Measurements from ENCODE around the gene VWA8.
A peak's percentile ranks its signal among the peaks of the same experiment; 100 is the strongest.
"Not testable (repeated sequence)": the region's sequence is repeated elsewhere in the genome, so short reads cannot be mapped to it uniquely, and the experiment has no call there.

The VWA8 gene

DNA sequence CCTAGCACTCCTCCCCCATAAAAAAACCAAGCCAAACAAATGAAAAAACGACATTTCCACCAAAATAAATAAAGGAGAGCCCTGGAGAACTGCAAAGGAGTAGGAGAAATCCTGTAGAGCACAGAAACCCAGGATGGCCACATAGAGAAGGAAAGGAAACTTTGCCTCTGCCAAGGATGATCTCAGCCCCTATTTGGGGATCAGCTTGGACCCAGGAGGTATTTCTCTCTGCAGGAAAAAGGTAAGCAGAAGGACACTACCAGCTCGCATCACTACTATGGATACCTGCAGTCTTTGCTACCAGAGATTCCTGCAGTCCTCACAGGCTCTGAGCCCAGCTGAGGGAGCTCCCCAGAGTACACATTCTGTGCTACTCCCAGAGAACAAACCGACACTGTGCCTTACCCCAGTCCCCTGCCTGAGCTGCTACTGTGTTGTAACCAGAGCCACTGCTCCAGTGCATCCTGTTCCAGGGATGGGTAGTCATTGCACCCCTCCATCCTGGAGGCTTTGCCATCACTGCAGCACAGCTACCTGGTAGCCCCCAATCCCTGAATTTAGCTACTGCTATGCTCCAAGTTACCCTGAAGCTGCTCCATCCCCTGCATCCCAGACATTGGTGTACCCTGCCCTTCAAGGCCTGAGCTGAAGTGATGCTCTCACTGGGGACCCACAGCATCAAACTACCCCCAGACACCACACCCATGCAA is 41.7 kb downstream of the VWA8 start:
- DNase-seq, result no peak

DNA sequence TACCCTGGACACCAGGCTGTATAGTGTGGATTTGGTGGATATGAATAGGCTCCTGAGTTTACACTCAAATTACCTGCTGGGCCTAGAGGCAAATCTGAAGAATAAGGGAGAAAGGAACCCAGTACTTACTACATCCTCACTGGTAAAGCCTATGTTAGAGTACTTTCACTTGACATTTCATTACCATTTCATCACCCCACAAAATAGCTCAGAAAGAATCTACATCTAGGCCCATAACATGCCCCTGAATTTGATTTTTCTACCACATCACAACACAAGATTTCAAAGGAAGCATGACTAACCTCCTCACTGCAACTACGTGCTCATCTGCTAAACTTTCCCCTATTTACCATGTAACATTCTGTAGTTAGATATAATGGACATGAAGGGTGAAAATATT is 43.3 kb downstream of the VWA8 start:
- no peak for DNase-seq

DNA sequence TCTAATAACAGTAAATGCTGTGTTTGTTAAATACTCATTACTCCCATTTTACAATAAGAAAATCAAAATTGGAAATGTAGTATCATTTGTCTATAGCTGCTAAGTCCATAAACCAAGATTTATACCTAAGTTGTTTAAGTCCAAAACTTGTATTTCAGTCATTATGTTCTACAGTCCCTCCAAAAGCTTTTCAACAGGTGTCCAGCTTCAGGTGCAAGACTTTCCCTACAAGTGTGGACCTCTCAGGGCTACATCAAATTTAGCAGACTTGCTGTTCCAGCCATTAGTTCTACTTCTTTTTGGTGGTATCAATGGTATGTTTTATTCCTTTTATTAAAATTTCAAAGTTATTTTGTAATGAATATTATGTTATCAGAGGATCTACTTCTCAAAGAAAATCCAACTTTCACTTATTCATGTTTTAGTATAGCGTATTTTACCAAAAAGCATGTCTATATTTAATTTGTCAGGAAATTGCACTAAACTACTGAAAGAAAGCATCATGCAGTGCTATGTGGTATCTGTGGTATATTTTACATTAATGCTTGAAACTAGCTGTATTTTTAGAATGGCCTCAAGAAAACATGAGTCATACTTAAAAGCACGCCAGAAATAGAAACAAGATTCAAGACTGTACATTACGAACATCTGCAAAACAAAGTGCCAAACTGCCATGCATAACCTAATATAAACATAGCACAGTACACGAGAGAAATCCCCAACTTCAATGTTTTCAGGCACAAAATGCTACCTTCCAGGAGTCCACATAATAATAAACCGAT is 44.5 kb downstream of the VWA8 start:
- DNase-seq, result no peak

DNA sequence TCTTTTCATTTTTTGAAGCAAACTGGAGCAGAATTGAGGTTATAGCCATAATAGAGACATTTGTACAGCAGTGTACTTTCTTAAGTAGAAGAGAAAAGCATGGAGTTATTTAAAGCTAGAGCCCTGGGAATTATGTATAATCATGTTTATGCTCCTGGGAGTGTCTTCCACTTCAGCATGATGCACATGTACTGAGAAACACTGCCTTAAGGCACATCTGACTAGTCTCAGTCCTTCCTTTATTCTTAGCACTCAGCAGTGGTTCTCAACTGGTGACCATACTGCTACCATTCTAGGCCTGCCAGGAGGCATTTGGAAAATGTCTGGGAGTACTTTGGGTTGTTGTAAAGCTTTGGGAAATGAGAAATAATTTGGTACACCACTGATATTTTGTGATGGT is 45.8 kb downstream of the VWA8 start:
- DNase-seq, result no peak

DNA sequence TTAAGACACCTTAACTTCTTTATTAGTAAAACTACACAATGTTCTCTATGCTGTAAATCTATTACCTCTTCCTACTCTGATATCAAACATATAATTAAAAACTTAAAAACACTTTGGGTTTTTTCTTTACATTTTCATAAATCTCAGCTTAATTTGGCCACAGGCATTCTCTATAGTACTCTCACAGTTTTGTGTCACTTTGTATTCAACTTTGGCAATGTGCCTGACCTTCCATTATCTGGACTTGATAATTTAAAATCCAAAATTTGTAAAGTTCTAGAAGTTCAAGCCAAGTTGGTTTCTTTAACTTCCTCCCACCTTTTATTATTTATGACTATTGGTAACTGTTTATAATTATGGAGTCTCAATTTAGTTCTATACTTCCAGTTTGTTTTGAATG is 46.4 kb downstream of the VWA8 start:
- no peak for DNase-seq

DNA sequence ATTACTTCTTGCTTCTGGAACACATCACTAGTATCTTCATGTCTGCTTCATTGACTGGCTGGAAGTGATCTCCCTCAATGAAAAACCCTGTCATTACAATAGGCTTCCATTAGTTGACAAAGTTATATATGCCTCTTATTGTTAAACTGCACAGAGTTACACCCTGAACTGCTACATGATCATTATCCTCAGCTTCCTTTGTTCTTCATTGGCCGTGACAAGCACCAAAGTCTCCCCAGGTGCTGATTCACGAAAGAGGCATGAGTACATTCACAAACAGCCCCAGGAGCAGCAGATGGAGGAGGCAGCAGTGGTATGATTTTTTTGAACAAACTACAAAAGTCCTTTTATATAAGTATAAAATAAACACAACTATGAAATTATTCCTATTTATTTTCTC is 51.4 kb downstream of the VWA8 start:
- DNase-seq, result no peak

DNA sequence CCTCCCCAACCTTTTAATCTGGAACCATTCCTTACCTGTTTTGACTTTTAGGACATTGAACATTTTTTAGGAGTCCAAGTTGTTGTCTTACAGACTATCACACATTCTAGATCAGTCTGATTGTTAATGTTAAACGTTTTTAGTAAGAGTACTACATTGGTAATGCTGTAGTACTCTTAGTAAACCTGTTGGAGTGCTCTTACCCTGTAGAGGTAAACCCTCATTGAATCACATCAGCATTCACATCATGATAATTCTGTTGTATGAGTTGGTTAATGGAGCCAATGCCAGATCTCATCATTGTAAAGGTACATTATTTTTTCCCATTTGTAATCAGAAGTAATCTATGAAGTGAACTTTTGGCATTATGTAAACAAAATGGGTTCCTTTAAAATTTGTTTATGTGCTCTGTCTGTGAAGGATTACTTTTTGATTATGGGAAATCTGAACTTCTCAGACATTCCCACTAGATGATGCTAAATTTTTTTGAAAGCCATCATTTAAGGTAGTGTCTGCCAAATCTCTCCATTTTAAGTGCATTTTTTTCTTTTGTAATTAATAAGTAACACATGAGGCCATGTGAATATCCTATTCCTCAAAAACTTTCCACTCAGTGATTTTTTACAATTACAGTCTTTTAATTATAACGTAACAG is 55.2 kb downstream of the VWA8 start:
- peak; percentile 18 for DNase-seq

DNA sequence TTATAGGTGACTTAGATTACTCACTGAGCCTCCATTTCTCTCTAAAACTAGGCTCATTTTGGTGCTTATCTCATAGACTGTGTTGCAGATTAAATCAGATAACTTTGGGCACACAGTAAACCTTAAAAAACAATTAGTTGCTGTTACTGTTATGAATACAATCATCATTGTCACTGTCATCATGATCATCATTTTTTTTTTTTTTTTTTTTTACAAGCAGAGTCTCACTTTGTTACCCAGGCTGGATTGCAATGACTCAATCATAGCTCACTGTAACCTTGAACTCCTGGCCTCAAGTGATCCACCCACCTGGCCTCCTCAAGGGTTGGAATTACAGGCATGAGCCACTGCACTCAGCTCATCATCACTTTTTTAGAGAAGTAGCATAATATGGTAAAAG is 60.0 kb downstream of the VWA8 start:
- no peak for DNase-seq

DNA sequence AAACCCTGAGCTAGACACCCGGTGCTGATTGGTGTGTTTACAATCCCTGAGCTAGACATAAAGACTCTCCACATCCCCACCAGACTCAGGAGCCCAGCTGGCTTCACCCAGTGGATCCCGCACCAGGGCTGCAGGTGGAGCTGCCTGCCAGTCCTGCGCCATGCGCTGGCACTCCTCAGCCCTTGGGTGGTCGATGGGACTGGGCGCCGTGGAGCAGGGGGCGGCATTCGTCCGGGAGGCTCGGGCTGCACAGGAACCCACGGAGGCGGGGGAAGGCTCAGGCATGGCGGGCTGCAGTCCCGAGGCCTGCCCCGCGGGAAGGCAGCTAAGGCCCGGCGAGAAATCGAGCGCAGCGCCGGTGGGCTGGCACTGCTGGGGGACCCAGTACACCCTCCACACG is 62.5 kb downstream of the VWA8 start:
- DNase-seq, result not testable (repeated sequence)

DNA sequence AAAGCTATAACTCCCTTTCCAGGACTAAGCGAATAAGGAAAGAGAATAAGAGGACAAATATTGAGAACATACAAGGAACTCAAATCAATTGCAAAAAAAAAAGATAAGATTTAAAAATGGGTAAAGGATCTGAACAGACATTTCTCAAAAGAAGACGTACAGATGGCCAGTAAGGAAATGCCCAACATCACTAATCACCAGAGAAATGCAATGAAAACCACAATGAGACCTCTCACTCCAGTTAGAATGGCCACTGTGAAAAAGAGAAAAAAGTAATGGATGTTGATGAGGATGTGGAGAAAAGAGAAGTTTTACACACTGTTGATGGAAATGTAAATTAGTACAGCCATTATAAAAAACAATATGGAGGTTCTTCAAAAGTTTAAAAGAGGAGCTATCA is 63.8 kb downstream of the VWA8 start:
- no peak for DNase-seq

DNA sequence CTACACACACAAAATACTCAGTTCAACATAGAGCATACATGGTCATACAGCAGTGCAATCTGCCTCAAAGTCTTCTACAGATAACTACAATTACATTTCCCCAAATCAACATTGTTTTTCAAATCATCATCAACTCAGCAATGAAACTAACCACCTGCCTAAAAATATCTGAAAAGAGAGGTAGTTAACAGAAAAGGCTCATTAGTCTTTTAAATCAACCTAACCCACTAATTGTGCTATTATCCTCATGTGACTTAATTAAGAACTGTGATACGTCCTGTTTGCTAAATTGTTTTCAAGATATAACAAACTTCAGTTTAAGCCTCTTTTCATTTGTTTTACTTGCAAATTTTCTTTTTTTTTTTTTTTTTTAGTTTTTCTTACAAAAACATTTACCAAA is 65.4 kb downstream of the VWA8 start:
- DNase-seq, result no peak

DNA sequence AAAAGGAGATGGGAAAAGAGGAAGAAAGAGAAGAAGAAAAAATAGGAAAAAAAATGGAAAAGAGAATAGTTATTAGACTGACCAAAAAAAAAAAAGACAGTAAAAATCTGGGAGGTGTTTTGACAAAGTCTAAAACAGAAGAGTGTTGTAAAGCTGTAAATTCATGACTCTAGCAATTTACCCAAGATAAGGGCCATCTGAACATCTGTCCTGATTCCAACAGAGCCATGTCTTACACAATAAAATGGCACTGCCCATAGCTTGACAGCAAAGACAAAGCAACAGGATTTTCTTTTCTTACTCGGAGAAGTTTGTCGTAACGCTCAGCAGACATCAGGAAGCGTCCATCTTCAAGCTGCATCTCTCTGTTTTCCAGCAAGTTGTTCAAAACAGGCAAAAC is 69.8 kb downstream of the VWA8 start:
- no peak for DNase-seq

DNA sequence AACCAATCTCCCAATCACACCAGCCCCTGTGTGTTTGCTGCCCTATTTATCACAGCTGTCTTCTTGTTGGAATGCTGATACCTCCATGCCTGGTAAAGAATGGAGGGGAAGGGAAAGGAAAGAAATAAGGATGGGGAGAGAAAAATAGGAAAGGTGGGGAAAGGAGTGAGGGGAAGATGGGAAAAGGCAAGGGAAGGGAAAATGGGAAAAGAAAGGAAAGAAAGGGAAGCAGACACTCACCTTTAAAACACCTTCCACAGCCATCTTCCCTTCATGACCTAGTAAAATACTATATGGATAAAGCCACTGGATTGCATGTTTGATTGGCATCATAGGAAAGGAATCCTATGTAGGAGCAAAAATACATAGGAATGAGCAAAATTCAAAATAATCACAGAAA is 77.8 kb downstream of the VWA8 start:
- DNase-seq, result no peak

DNA sequence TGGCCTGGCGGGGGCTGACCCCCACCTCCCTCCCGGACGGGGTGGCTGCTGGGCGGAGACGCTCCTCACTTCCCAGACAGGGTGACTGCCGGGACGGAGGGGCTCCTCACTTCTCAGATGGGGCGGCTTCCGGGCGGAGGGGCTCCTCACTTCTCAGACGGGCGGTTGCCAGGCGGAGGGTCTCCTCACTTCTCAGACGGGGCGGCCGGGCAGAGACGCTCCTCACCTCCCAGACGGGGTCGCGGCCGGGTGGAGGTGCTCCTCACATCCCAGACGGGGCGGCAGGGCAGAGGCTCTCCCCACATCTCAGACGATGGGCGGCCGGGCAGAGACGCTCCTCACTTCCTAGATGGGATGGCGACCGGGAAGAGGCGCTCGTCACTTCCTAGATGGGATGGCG is 79.0 kb downstream of the VWA8 start:
- DNase-seq, result not testable (repeated sequence)

DNA sequence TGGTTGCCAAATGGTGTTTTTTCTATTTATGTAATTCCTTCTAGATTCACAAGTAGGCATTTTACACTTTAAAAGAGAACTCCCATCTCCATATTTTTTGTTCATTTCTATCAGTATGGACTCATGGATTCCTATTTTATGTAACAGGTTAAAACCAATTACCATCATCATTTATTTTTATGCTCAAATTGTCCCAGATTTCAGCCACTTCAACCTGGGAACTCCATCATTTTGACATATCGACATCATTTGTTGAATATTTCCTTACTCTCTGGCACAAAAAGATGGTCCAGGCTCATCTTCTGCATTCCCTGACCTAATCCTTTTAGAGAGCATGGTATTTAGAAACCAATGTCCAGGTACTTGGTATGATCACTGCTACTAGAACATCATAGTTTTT is 79.9 kb downstream of the VWA8 start:
- no peak for DNase-seq

DNA sequence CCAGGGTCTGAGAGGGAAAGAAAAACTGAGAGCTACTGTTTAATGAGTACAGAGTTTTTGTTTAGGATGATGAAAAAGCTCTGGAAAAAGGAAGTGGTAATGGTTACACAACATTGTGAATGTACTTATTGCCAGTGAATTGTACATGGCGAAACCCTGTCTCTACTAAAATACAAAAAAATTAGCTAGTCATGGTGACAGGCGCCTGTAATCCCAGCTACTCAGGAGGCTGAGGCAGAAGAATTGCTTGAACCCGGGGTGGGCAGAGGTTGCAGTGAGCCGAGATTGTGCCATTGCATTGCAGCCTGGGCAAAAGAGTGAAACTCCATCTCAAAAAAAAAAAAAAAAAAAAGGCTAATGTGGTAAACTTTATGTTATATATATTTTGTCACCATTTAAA is 96.3 kb downstream of the VWA8 start:
- no peak for DNase-seq

DNA sequence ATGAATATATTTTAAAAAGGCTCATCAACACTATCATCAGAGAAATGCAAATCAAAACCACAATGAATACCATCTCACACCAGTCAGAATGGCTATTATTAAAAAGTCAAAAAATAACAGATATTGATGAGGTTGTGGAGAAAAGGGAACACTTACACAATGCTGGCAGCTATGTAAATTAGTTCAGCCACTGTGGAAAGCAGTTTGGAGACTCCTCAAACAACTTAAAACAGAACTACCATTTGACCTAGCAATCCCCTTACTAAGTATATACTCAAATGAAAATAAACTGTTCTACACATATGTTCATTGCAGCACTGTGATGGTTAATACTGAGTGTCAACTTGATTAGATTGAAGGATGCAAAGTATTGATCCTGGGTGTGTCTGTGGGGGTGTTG is 98.2 kb downstream of the VWA8 start:
- DNase-seq, result not testable (repeated sequence)

DNA sequence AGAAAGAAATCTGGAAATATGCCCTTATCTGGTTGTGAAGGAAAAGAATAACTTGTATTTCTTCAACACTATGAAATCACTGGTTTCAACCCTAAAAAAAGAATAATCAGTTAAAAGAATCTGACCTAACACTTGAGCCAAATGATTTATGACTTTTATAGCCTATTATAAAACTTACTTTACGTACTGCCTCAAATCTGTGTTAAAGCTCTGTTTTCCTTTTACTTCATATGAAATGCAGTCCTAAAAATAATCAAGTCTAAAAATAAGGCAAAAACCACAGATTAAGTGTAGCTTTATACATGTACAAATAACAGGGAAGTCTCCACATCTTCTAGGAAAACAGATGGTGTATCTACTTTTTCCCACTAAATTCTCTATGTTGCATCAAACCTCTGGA is 101.3 kb downstream of the VWA8 start:
- DNase-seq, result no peak

DNA sequence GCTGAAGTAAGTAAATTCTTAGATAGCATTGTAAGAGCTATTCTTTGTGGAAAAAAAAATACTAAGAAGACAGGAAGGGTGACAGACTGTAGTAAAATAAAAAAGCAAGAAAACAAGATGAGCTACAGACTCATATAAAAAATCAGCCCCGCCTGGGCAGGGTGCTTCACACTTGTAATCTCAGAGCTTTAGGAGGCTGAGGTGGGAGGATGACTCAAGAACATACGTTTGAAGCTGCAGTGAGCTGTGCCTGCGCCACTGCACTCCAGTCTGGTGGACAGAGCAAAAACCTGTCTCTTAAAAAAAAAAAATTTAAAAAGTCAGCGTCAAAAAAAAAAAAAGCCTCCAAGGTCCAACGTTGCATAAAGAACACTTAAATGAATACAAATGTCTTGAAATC is 102.1 kb downstream of the VWA8 start:
- no peak for DNase-seq

DNA sequence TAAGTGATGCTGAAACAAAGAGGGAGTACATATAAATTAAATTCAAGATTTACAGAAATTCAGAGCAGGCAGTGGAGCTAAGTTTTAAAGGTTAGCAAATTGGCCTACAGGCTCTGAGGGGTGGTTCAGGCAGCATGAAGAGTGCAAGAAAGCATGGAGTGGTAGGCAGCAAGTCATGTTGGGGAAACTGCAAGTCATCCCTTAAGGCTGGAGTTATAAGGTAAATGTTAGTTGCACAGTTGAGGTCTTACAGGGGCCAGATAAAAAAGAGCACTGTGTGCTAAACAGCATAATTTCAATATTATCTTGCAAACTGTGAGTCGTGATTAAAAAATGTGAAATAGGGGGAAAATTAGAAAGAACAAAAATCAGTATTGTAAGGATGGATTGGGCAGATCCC is 106.2 kb downstream of the VWA8 start:
- no peak for DNase-seq

DNA sequence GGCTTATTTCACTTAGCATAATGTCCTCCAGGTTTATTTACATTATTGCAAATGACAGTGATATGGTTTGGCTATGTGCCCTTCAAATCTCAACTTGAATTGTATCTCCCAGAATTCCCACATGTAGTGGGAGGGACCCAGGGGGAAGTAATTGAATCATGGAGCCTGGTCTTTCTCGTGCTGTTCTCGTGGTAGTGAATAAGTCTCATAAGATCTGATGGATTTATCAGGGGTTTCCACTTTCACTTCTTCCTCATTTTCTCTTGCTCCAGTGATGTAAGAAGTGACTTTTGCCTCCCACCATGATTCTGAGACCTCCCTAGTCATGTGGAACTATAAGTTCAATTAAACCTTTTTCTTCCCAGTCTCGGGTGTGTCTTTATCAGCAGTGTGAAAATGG is 109.6 kb downstream of the VWA8 start:
- DNase-seq, result no peak

DNA sequence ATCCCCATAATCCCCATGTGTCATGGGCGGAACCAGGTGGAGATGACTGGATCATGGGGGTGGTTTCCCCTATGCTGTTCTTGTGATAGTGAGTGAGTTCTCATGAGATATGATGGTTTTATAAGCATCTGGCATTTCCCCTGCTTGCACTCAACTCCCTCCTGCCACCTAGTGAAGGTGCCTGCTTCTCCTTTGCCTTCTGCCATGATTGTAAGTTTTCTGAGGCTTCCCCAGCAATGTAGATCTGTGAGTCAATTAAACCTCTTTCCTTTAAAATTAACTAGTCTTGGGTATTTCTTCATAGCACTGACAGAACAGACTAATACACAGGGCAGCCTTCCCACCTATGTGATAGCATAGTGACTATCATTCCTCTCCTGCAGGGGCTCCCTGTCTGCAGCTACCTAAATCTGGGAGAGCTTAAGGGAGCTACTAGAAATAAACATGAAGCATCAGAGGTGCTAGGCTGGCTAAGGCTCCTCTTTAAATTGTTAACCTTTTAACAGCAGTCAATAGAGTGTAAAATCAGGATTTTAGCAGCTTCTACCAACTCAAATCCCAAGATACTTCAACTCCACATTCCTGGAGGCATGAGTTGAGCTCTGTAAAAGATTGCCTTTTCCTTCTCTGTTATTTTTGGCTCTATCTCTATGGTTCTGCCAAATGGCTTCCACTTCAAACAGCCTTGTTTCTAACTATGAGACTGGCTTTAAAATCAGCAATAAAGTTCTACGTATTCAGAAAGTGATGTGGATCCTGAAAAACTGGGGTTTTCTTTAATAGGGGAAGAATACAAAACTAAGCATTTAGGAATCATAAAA is 112.3 kb downstream of the VWA8 start:
- no peak for DNase-seq

DNA sequence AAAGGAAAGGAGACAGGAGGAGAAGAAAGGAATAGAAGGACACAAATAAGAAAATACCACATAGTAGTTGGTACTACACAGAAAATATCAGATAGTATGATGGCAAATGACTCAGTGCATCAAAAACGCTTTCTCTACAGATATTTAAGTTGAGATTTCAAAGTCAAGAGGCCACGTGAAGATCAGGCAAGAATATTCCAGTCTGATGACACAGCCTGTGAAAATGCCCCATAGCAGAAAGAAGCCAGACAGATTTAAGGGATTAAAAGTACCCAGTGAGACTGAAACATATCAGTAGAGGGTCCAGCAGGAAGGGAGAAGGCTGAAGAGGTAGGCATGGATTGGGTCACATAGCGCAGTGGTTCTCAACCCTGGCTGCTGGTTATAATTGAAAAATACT is 113.7 kb downstream of the VWA8 start:
- DNase-seq, result no peak
